Neural progenitor cell (in vitro differentiated cells): ENCODE measurements around the gene FIP1L1. TPM values are rescaled to one million over a fixed set of nuclear protein-coding genes. Genes with fewer than 3 reads are reported as not detected.

ENCODE experiments used
- DNase-seq: peaks from one replicate; pipeline ENCODE4 v3.0.0-alpha.2; 2016; ENCODE audit warnings: low spot score
- H2AFZ ChIP-seq: fragments of 200-600 bp; sonication (generic); replicated peaks from 2 replicates; pipeline ENCODE4 v1.6.1; 2016; ENCODE audit warnings: antibody characterized with exemption
- H3F3A ChIP-seq: fragments of 200-600 bp; sonication (generic); 2 replicates; pipeline ENCODE4 v1.6.1; 2016; ENCODE audit warnings: antibody characterized with exemption, low read depth
- H3K27ac ChIP-seq: fragments of 200-600 bp; sonication (generic); 2 replicates; pipeline ENCODE4 v1.5.1; 2016; ENCODE audit warnings: mild to moderate bottlenecking
- H3K27me3 ChIP-seq: fragments of 200-600 bp; sonication (generic); 2 replicates; pipeline ENCODE4 v1.6.1; 2016; ENCODE audit warnings: mild to moderate bottlenecking, moderate library complexity
- H3K36me3 ChIP-seq: fragments of 200-600 bp; sonication (generic); 2 replicates; pipeline ENCODE4 v1.5.1; 2016
- H3K4me1 ChIP-seq: fragments of 200-600 bp; sonication (generic); 2 replicates; pipeline ENCODE4 v1.6.1; 2016; ENCODE audit warnings: mixed run types
- H3K4me2 ChIP-seq: fragments of 200-600 bp; sonication (generic); 2 replicates; pipeline ENCODE4 v1.6.1; 2016
- H3K4me3 ChIP-seq: fragments of 200-600 bp; sonication (generic); 2 replicates; pipeline ENCODE4 v1.5.1; 2016
- H3K79me2 ChIP-seq: fragments of 200-600 bp; sonication (generic); 2 replicates; pipeline ENCODE4 v1.6.1; 2016; ENCODE audit warnings: low read depth
- H3K9ac ChIP-seq: fragments of 200-600 bp; sonication (generic); 2 replicates; pipeline ENCODE4 v1.6.1; 2016
- H3K9me3 ChIP-seq: fragments of 200-600 bp; sonication (generic); 2 replicates; pipeline ENCODE4 v1.5.1; 2016; ENCODE audit warnings: low read depth
- H4K20me1 ChIP-seq: fragments of 200-600 bp; sonication (generic); 2 replicates; pipeline ENCODE4 v1.6.1; 2016; ENCODE audit warnings: low read depth
- H3K27ac Mint-ChIP-seq: 3 replicates; pipeline ENCODE4 v1.8.0; 2021; ENCODE audit warnings: mixed read lengths
- H3K27me3 Mint-ChIP-seq: 2 replicates; pipeline ENCODE4 v1.8.0; 2022; ENCODE audit warnings: low read depth, mild to moderate bottlenecking, inconsistent platforms, moderate library complexity, mixed read lengths; ENCODE audit not compliant: insufficient read depth
- H3K36me3 Mint-ChIP-seq: 3 replicates; pipeline ENCODE4 v1.8.0; 2021; ENCODE audit warnings: mixed read lengths
- H3K4me1 Mint-ChIP-seq: 3 replicates; pipeline ENCODE4 v1.8.0; 2021; ENCODE audit warnings: mixed read lengths
- H3K4me3 Mint-ChIP-seq: 3 replicates; pipeline ENCODE4 v1.8.0; 2021; ENCODE audit warnings: mild to moderate bottlenecking, moderate library complexity, mixed read lengths
- H3K9me3 Mint-ChIP-seq: 3 replicates; pipeline ENCODE4 v1.8.0; 2020; ENCODE audit warnings: mixed read lengths
- CTCF ChIP-seq: fragments of 200-600 bp; sonication (generic); IDR thresholded peaks from 2 replicates; pipeline ENCODE4 v1.5.1; 2017; ENCODE audit warnings: antibody characterized with exemption, mild to moderate bottlenecking
- EZH2 ChIP-seq: fragments of 200-600 bp; sonication (generic); IDR thresholded peaks from 2 replicates; pipeline ENCODE4 v1.6.1; 2017; ENCODE audit warnings: antibody characterized with exemption, mild to moderate bottlenecking, moderate library complexity
- EZH2phosphoT487 ChIP-seq: fragments of 200-600 bp; sonication (generic); IDR thresholded peaks from 2 replicates; pipeline ENCODE4 v1.6.1; 2017; ENCODE audit warnings: antibody characterized with exemption
- total RNA-seq: library from RNA; depleted of rRNA; stranded (reverse); fragments of >200 nt; gene quantifications from 2 replicates; pipeline ENCODE4 v1.2.3, GENCODE V29; 2015; ENCODE audit warnings: low replicate concordance

FIP1L1 gene
- total RNA-seq, 1 donor from 2014 or later: 88.5 TPM

DNA sequence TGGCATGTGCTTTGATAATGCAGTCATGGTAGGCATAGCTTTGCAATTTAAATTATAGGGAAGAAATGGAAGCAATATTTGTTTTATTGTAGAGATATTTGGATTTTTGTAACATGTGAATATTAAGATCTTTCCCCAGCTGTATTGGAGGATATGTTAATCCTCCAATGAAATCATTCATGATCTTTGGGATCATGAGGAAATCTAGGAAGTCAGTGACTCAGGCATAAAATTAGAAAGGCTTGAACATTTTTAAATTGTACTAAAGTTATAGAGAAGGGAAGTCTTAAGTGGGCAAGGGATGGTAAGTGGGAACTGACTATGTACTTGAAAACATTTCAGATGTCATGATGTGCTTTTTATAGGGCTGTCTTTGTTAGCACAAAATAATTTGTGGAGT is 46.8 kb downstream of the FIP1L1 start:
- no peak overlapping the region for H3K4me3 ChIP-seq
- H3K79me2 ChIP-seq: peaks cover 7% of the 10 kb centered on the region
- no peaks in the 10 kb centered on the region for H3K4me1 ChIP-seq
- no peak for DNase-seq
- H4K20me1 ChIP-seq: no peaks in the 10 kb centered on the region
- peaks cover 9% of the 10 kb centered on the region for H3K36me3 Mint-ChIP-seq
- no peaks in the 10 kb centered on the region for H3K27me3 ChIP-seq
- no peak overlapping the region for H3K4me2 ChIP-seq
- peaks cover 30% of the 10 kb centered on the region for H3K36me3 ChIP-seq
- TF ChIP-seq CTCF (no peak), EZH2phosphoT487 (no peak), EZH2 (no peak)
- H3K27ac Mint-ChIP-seq: no peak overlapping the region
- no peaks in the 10 kb centered on the region for H3K9me3 Mint-ChIP-seq
- no peak overlapping the region for H2AFZ ChIP-seq
- no peak overlapping the region for H3K27ac ChIP-seq
- H3K9me3 ChIP-seq: no peaks in the 10 kb centered on the region
- no peaks in the 10 kb centered on the region for H3K27me3 Mint-ChIP-seq
- H3K9ac ChIP-seq: no peak overlapping the region
- no peak overlapping the region for H3K4me3 Mint-ChIP-seq
- no peaks in the 10 kb centered on the region for H3F3A ChIP-seq
- no peaks in the 10 kb centered on the region for H3K4me1 Mint-ChIP-seq

GRCh38 chr4:53427366-53427765 is 49.9 kb downstream of the FIP1L1 start:
- no peaks in the 10 kb centered on the region for H3K4me1 ChIP-seq
- no peaks in the 10 kb centered on the region for H3F3A ChIP-seq
- no peaks in the 10 kb centered on the region for H3K79me2 ChIP-seq
- H3K4me2 ChIP-seq: no peak overlapping the region
- Mint-ChIP-seq H3K9me3 (no peaks in the 10 kb centered on the region), H3K27me3 (no peaks in the 10 kb centered on the region), H3K4me1 (no peaks in the 10 kb centered on the region), H3K4me3 (no peak overlapping the region), H3K36me3 (peaks cover 21% of the 10 kb centered on the region), H3K27ac (no peak overlapping the region)
- no peaks in the 10 kb centered on the region for H3K27me3 ChIP-seq
- no peak for DNase-seq
- H3K9me3 ChIP-seq: no peaks in the 10 kb centered on the region
- no peak overlapping the region for H3K4me3 ChIP-seq
- no peak overlapping the region for H2AFZ ChIP-seq
- no peak overlapping the region for H3K27ac ChIP-seq
- no peak overlapping the region for H3K9ac ChIP-seq
- no peaks in the 10 kb centered on the region for H4K20me1 ChIP-seq
- H3K36me3 ChIP-seq: peaks cover 31% of the 10 kb centered on the region
- TF ChIP-seq CTCF: no peak
- TF ChIP-seq EZH2: no peak
- TF ChIP-seq EZH2phosphoT487: no peak

DNA sequence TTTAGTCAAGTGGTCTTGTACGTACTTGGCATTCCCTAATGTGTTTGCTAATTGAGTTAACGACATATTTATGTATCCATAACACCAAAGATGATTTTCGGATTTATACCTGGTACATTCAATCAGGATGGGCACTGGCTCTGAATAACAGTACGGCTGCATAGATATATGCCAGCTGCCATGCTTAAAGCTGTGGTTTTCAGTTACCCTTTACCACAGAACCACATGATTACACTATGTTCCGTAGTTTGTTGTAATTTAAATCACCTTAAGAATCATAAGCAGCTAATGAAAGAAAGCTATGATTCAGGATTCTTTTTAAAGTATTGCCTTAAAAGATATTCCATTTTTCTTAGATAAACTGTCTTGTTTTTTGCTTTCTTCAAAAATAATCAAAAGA is 53.6 kb downstream of the FIP1L1 start:
- Mint-ChIP-seq H3K36me3 (peaks cover 26% of the 10 kb centered on the region), H3K27ac (no peak overlapping the region), H3K4me1 (no peaks in the 10 kb centered on the region), H3K9me3 (no peaks in the 10 kb centered on the region), H3K4me3 (no peak overlapping the region), H3K27me3 (no peaks in the 10 kb centered on the region)
- Histone ChIP-seq H3K9me3 (no peaks in the 10 kb centered on the region), H3K4me2 (no peak overlapping the region), H3K79me2 (no peaks in the 10 kb centered on the region), H4K20me1 (no peaks in the 10 kb centered on the region), H3K9ac (no peak overlapping the region), H3K27me3 (no peaks in the 10 kb centered on the region), H3K4me1 (no peaks in the 10 kb centered on the region), H2AFZ (no peak overlapping the region), H3K4me3 (no peak overlapping the region), H3K27ac (no peak overlapping the region), H3F3A (no peaks in the 10 kb centered on the region), H3K36me3 (peaks cover 22% of the 10 kb centered on the region)
- DNase-seq: no peak
- no peak for TF ChIP-seq CTCF
- TF ChIP-seq EZH2: no peak
- TF ChIP-seq EZH2phosphoT487: no peak
